ENCODE measurements around the gene NUTM1. TPM values are rescaled to one million over a fixed set of nuclear protein-coding genes. Genes with fewer than 3 reads are reported as not detected.

The NUTM1 gene
- total RNA-seq, 1 experiment from 2014 or later, result not detected

Small RNA genes lying within 50 kb of the gene (small RNA-seq; reads per million reads assigned to genes)
- 0 reads per million in 2 experiments for gene MIR1233-1
- 0 reads per million in 2 experiments for gene RF00019

Other genes with a start within 250 kb of the NUTM1 start
- 64.8 and 83.2 TPM in 2 replicates for gene EMC7, start 241.5 kb upstream of the NUTM1 start, total RNA-seq (2014; rRNA removed; shearing (Covaris generic))
- 2.0 and 2.6 TPM in 2 replicates for gene PGBD4, start 241.2 kb upstream of the NUTM1 start, total RNA-seq (2014; rRNA removed; shearing (Covaris generic))
- 40.9 and 55.2 TPM in 2 replicates for gene KATNBL1, start 133.2 kb upstream of the NUTM1 start, total RNA-seq (2014; rRNA removed; shearing (Covaris generic))
- gene EMC4, start 118.3 kb upstream of the NUTM1 start, total RNA-seq (2014; rRNA removed; shearing (Covaris generic)), result 128 and 147 TPM in 2 replicates
- 5.1 and 6.5 TPM in 2 replicates for gene SLC12A6, start 5.5 kb upstream of the NUTM1 start, total RNA-seq (2014; rRNA removed; shearing (Covaris generic))
- 312 and 376 TPM in 2 replicates for gene NOP10, start 179 bp upstream of the NUTM1 start, total RNA-seq (2014; rRNA removed; shearing (Covaris generic))
- 12.6 and 14.1 TPM in 2 replicates for gene LPCAT4, start 23.9 kb downstream of the NUTM1 start, total RNA-seq (2014; rRNA removed; shearing (Covaris generic))
- gene GOLGA8A, start 94.5 kb downstream of the NUTM1 start, total RNA-seq (2014; rRNA removed; shearing (Covaris generic)), result 3.0 and 6.3 TPM in 2 replicates
- 31.7 and 55.3 TPM in 2 replicates for gene GOLGA8B, start 240.3 kb downstream of the NUTM1 start, total RNA-seq (2014; rRNA removed; shearing (Covaris generic))